HCEC 1CT (cell line): ENCODE data around the gene GRAMD1C.
A peak's percentile ranks its signal among the peaks of the same experiment; 100 is the strongest.
"Not testable (repeated sequence)": the region's sequence is repeated elsewhere in the genome, so short reads cannot be mapped to it uniquely, and the experiment has no call there.

Experiments
- DNase-seq: peaks from one replicate; pipeline ENCODE4 v3.0.0-alpha.2; 2017

The GRAMD1C gene

DNA sequence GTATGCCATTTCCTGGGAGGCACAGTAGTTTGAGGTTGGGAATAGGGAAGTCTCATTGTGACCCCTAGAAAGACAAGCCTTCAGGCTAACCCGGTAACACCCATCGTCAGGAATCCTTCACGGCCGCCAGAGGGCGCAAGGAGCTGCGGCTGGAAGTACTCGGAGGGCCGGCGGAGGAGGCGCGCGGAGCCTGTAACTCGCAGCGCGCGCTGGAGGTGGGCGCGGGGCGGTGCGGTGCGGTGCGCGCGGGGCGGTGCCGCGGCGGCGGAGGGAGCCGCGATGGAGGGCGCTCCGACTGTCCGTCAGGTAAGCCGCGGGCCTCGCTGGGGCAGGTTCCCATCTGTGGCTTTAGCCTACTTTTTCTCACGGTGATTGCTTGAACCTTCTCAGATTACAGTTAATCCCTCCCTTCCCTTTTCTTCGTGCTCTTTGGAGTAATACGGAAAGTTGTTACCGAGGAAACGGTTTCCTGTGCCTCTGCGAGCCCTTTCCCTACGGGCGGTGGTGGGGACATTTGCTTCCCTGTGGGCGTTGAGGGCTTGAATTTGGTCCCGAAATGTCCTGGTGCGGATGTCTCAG is at the start of gene GRAMD1C:
Gene GRAMD1C, plus strand, starts transcription at position 158 of the 579 bp plus-strand sequence. Its CDS starts 122 bp downstream, at position 280.
- DNase-seq, result peak; percentile 92

DNA sequence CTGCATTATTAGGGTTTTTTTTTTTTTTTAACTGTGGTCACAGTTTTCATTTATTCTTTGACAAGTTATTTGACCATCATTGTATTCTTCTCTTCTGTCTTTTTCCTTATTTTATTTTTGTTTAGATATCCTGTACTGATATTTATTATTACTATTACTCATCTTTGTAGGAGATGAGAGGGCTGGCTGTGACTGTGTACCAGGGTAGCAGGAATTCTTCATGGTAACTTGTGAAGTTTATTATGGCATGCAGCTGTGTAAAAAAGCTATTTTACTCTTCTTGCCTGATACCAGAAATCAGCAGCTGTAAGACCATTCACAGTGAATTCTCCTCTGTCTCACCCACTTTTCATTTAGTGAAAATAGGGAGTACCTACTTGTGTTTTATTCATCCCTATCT is 47.2 kb upstream of the GRAMD1C start:
- DNase-seq, result no peak

DNA sequence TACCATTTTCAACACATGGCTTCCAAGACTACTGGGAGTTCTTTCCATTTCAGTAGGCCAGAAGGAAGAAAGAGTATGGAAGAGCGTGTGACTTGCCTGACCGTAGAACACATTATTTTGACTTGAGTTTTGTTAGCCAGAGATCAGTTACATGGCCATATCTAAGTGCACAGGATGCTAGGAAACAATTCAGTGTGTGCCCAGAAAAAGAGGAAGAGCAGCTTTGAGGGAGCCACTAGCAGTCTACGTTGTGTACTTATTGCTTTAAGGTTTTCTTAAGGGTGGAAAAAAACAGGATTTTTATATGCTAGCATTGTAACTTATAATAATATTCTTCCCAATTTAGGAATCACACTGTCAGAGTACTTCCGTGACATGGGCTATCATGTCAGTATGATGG is 44.1 kb upstream of the GRAMD1C start:
- no peak for DNase-seq

DNA sequence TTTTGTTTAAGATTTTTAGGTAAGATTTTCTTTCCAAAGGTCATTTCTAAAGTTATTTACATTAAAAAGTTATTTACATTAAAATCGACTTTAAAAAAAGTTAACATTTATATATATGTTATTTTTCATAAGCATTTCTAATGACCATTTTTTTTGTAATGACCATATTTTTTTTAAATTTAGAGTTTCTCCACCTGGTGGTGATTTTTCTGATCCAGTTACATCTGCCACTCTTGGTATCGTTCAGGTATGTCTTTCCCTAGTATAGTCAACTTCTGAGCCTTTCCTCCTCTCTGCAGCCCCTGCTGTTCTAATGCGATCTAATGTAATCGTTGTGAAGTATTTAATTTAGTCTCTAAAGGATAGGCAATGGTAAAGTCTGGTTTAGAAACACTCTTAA is 42.9 kb upstream of the GRAMD1C start:
- DNase-seq, result no peak

DNA sequence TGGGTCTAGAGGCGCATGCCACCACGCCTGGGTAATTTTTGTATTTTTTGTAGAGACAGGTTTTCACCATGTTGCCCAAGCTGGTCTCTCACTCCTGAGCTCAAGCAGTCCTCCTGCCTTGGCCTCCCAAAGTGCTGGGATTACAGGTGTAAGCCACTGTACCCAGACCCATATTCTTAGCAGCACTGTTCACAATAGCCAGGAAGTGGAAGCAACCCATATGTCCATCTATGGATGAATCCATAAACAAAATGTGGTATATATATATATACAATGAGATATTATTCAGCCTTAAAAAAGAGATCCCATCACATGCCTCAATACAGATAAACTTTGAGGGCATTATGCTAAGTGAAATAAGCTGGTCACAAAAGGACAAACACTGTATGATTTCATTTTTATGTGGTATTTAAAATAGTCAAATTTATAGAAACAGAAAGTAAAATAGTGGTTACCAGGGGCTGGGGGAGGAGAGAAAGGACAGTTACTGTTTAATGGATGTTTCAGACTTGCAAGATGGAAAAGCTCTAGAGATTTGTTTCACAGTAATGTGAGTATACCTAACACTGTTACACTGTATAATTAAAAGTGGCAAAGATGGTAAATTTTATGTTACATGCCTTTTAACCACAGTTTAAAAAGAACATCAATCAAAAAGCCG is 35.7 kb upstream of the GRAMD1C start:
- no peak for DNase-seq

DNA sequence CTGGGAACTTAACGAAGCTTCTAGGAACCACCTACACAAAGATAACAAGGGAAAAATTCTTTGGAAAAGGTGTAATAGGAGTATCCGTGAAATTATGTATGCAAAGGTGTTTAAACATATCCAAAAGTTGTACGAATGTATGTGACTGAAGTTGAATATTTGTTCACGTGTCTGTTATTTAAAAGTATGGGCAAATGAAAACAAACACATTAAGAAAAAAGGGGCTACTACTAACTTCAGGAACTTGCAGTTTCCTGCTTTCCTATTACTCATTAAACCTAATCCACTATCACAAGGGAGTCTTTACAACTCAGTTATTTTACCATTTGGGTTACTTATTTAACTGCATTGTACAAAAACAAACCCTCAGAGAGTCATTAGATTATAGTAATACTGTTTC is 33.9 kb upstream of the GRAMD1C start:
- no peak for DNase-seq

DNA sequence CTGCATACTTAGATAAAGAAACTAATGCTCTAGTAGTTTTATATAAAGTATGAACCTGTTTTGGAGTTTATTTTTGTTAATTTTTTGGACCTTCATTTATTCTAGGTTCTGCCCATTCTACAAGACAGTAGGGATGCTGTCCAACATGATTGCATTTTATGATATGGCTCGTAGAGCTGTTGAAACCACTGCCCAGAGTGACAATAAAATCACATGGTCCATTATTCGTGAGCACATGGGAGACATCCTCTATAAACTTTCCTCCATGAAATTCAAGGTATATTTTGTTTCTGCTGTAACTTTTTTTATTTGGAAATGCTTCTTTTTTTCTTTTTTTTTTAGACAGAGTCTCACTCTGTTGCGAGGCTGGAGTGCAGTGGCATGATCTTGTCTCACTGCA is 33.3 kb upstream of the GRAMD1C start:
- no peak for DNase-seq

DNA sequence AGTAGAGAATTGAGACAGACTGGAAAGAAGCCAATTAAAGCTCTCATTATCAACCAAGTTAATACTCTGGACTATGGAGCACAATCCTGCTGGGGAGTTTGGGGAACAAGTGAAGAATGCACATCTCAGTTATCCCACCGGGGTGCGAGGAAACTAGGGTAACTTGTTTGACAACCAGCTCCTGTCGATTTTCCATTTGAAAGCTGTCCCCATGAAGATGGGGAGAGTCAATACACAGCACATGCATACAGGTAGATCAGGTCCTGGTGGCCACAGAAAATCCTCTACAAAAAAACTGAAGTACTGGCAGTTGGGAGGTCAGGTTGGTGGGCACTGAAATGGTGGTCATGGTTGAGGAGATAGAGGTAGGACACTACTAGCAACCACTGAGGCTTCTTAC is 25.7 kb upstream of the GRAMD1C start:
- DNase-seq, result no peak

DNA sequence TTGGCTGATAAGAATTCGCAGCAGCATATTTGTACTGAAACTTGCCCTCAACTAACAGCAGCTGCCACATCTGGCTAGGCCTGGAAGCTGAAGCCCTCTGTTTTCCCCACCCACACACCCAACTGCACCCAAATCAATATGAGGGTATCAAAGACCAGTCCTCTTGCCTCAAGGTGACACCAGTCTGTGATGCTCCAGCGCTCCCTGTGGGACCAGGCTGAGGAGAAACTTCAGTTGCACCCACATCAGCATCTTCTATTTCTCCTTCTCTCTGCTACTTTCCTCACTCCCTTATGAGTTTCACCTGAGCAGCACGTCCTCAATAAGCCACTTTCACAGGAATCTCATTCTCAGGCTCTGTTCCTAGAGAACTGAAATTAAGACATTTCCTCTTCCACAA is 18.7 kb upstream of the GRAMD1C start:
- DNase-seq, result no peak

DNA sequence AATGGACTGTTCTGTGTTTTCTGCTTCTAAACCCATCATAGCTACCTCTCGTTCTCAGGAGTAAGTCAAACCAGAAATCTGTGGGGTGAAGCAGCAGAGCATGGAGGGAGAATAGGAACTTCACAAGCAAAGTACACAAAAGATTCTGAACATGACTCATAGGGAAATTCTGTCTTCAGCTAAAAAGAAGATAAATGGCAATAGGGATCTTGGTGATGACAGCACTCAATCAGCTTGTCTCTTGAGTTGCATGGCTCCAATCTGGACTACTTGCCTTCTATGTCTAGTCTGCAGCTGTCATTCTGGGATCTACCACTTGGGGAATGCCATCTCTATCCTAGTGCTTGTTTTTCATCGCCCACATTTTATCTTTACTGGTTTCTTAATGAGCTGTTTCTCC is 13.5 kb upstream of the GRAMD1C start:
- peak; percentile 35 for DNase-seq

DNA sequence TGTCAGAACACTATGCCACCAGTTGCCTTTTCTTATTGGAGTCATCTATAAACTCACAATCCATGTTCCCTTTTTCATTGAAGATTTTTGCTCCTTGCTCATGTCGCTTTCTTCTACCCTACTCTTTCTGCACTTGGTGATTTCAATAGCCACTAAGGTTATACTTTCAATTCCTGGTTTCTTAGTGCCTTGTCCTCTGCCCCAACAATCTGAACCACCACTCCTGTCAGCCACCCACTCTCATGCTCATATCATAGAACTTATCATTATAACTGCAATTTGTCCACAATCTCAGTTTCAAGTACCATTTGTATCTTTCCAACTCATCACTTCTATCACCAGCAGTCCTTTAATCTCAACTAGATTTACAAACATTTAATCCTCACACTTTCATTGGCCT is 10.0 kb upstream of the GRAMD1C start:
- DNase-seq, result no peak

DNA sequence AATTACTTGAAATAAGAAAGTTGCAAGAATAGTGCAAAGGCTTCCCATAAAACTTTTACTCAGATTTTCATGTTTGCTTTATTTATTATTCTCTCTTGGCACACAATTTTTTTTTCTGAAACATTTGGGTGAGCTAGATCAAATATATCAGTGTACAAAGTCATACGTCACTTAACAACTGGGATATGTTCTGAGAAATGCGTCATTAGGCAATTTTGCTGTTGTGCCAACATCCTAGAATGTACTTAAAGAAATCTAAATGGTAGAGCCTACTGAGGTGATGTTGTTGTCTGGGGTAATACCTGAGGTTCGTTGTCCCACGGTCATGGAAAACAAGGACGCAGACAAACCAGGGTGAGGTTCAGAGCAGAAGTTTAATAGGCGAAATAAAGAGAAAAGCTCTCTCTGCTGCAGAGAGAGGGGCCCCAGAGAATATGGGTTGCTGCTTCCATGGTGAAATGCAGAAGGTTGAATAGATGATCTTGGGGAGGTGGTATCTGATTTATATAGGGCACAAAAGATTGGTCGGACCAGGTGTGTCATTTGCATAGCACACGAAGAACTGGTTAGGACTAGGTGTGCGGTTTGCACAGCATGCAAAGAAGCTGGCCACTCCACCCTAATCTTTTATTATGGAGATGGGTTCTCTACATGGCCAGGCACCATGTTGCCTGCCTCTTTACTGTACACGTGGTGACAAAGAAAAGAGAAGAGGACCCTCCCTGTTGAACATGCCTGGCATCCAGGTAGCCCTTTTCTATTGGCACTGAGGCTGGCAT is 8.8 kb upstream of the GRAMD1C start:
- DNase-seq, result no peak

DNA sequence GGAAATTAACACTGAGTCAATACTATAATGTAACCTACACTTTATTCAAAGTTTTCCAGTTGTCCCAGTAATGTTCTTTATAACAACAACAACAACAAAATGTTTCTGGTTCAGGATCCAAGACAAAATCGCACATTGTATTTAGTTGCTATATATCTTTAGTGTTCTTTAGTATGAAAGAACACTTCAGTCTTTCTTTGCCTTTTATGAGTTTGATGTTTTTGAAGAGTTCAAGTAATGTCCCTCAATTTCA is 7.6 kb upstream of the GRAMD1C start:
- DNase-seq, result no peak

DNA sequence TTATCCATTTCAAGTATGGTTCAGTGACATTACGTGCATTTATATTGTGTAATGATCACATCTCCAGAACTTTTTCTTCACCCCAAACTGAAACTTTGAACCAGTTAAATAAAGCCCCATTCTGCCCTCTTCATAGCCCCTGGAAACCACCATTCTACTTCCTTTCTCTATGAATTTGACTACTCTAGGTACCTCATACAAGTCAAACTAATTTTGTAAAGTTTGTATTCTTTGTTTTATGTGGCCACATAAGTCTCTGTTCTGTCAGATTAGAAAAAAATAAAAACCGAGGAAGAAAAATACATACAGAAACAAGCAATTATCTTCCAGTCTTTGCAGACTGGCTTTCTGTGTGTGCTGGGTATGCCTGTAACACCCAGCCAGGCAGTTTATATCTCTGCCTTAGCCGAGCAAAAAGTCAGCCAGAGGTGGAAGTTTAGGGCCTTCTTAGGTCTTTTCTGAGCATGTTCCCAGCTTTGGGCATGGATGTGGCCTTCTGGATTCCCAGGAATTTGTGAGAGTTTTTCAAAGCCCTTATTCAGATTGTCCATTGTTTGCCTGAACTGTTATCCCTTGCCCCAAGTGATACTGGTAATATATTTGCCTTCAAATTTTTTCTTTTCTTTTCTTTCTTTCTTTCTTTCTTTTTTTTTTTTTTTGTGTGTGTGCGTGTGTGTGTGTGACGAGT is 6.0 kb upstream of the GRAMD1C start:
- no peak for DNase-seq

DNA sequence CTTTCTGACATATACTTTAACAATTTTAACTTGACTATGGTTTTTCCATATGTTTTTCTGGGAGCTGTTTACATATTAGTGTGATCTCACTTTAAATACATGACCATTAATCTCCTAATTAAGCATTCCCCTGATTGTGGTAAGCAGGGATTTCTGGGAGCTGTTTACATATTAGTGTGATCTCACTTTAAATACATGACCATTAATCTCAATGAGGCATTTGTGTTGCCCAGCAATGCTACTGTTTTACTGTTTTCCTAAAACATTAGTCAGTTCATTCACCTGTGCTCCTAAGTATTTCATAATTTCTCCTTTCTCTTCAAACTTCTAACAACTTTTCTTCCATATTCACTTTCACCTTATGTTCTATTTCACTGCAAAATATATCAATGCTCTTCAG is 3.6 kb upstream of the GRAMD1C start:
- DNase-seq, result peak; percentile 1

DNA sequence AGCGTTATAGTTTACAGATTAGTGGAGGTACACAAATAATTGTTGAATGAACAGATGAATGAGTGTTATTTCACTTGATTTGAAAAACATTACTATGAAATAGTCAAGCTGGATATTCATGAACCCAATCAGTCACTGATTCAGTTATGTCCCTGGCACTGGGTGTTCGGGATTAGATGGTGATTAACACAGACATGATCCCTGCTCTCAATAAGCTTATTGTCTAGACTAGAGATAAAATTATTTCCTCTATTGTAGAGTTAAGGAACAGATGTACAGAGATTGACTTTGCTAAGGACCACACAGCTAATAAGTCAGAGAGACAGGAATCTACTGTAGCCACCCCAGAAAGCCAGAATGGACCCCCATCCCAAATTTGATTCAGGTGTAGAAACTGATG is 963 bp downstream of the GRAMD1C start:
- DNase-seq, result no peak

DNA sequence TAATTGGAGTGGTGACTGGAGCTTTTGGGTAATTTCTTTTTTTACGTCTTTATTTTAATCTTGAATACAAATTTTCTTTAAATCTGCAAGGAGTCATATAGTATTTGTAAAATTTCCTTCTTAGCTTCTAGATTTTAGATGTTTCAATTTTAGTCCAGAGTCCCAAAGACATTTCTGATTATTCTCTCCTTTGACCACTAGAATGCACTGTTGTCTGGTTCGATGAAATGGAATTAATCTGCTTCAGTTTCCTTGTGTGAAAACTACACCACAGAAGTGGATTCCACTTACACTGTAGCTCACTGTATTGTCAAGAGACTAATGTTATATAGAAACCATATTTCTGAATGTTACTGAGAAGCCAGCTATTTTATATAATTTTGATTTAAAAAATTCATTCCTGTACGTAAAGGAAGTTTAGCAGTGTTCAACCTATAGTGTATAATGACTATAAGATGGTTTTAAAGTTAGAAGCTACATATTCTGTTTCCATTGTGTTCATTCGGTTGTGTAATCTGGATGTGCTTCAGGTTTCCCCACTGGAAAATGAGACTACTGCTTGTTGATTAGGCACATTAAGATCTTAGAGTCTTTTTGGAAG is 6.1 kb downstream of the GRAMD1C start:
- DNase-seq, result peak; percentile 24

DNA sequence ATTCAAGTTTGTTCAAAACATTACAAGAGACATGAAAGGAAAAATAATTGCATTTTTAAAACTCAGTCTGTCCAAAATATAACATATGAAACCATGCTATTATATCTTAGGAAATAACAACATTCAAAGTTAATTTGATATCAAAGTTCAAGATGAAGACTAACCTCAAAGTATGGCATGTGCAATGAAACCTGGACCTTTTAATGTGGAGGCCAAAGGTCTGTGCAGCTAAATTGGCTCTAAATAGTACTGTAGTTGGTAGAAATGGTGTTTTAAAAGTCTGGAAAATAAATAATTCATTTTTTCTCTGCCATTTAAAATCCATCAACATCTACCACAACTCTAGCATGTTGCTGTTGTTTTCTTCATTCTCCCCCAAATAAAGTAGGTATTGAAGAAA is 8.7 kb downstream of the GRAMD1C start:
- DNase-seq, result no peak

DNA sequence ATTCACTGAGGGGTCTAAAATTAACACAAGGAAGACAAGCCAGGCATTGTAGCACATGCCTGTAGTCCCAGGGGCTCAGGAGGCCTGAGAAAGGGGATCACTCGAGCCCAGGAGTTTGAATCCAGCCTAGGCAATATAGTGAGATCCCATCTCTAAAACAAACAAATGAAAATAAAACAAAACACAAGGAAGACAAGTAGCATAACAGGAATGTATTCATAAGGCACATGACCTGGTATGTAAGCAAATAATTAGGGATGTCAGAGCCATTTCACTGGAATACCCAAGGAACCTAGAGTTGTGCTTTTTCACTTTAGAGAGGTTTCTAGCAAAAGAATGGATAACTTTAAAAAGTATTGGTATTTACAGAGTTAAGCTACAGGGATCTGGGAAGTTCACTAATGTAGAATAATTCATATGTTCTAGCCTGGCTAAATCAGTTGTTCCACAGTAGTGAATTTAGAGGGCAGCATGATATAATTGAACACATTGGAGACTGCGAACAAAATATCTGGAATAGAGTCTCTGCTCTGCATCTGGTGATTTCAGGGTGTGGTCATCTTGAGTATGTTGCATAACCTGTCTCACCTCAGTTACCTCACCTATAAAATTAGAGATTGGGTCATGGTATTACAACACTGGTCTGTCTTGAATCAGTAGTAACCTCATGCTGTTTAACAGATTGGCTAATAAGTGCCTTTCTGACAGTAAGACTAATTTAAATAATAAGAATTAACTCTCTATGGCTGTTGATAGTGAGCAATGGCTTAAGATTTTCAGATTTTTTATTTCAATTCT is 9.3 kb downstream of the GRAMD1C start:
- no peak for DNase-seq

DNA sequence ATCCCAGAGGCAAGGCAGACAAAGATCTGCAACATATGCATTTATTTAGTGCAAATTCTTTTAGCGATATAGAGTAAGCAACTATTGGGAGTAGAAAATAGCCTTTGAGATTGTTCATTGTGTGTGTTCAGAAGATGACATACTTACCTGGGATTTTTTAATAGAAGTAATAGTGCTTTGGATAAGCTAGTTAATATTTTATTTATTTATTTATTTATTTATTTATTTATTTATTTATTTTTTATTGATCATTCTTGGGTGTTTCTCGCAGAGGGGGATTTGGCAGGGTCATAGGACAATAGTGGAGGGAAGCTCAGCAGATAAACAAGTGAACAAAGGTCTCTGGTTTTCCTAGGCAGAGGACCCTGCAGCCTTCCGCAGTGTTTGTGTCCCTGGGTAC is 10.5 kb downstream of the GRAMD1C start:
- not testable (repeated sequence) for DNase-seq

DNA sequence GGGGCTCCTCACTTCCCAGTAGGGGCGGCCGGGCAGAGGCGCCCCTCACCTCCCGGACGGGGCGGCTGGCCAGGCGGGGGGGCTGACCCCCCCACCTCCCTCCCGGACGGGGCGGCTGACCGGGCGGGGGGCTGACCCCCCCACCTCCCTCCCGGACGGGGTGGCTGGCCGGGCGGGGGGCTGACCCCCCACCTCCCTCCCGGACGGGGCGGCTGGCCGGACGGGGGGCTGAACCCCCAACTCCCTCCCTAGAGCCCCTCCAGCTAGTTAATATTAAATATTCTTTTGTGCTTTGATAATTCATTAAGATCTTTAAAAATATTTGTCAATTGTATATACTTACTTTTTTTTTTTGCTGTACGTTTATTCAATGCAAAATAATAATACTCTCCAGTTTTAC is 11.3 kb downstream of the GRAMD1C start:
- not testable (repeated sequence) for DNase-seq

DNA sequence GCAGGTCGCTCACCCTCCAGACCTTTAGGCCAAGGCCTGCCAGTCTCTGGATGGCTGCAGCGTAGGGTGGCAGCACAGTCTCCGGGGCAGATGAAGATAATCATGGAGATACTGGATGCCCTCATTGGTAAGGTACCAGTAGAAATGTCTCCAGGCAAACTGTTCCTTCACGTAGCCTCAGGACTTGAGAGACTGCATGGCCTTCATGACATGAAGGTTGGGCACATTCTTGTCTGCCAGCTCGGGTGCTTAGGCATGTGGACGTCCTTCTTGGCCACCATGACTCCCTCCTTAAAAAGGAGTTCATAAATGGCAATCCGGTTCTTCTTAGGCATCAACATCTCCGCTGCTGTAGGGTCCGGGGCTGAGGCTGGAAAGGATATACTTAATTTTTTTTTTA is 11.8 kb downstream of the GRAMD1C start:
- not testable (repeated sequence) for DNase-seq

DNA sequence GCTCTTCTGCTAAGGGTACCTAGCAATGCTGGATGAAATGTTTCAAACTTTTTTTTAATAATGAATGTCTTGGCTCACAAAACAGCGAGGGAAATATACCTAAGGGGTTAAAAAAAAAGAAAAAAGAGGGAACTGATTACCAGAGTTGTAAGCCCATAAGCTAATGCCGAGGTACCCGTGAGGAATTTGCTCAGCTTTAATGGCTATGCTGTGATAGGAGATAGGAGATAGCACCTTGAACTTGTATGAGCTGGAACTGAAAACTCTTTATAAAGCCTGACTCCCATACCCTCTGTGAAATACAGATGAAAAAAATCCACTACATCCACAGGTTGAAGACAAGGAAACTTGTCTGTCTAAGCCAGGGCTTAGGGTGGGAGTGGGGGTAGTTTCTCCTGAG is 13.9 kb downstream of the GRAMD1C start:
- no peak for DNase-seq
